HG03342 (cell line): ENCODE results near the gene E2F4.

ENCODE experiments used
- ATAC-seq: cut with Tn5 transposase; IDR thresholded peaks from one replicate; pipeline ENCODE4 v1.9.1; 2021; ENCODE audit warnings: mild to moderate bottlenecking, moderate library complexity; ENCODE audit not compliant: unreplicated experiment

Gene E2F4

DNA sequence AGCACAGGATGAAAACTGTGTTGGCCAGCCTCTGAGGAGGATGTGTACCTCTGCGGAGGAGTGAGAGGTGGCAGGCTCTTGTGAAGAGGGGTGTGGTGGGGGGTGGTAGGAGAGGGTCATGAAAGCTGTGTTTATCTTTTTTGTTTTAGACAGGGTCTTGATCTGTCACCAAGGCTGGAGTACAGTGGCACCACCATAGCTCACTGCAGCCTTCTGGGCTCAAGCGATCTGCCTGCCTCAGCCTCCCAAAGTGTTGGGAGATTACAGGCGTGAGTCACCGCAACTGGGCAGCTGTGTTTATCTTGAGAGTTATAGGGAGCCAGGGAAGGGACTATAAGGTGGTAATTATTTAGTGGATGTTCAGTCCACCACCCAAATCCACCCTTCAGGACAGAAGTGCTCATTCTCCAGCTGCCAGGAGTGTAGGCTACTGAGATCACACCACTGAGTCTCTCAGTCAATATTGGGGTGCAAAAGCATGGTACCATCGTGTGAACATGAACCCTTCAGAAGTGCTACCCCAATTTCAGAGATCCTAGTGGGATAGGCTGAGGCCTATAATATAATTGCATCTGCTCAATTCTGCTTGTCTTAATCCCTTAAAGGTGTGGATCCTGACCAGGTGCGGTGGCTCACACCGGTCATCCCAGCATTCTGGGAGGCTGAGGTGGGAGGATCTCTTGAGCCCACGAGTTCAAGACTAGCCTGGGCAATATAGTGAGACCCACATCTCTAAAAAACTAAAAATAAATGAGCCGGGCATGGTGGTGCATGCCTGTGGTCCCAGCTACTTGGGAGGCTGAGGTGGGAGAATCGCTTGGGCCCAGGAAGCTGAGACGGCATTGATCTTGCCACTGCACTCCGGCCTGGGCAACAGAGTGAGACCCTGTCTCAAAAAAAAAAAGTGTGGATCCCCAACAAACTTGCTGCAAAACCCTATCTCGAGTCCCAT lies 1.2 kb upstream of the E2F4 start:
- no peak for ATAC-seq

DNA sequence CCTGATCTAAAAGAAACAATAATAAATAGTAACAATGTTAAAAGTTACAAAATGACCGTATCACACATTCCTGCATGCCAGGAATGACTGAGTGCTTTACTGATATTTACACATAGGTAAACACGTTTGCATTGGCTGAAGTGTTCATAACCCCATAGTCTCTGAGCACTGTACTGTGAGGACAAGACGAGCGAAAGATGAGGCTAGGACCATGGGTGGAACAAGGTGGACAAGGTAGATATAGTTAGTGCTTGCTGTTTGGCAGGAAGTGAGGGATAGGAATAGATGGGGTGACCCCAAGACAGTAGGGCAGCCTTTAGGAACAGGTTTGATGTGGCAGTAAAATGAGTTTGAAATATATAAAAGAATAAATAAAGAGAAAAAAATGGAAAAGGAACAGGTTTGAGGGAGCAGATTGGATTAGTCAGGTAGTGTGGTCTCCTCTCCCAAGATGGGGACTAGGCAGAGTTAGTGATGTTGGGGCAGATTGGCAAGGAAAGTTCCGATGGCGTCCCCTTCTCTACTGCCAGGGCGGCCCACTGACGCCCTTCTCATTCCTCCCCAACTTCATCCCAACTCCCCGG lies 452 bp upstream of the E2F4 start:
- no peak for ATAC-seq

DNA sequence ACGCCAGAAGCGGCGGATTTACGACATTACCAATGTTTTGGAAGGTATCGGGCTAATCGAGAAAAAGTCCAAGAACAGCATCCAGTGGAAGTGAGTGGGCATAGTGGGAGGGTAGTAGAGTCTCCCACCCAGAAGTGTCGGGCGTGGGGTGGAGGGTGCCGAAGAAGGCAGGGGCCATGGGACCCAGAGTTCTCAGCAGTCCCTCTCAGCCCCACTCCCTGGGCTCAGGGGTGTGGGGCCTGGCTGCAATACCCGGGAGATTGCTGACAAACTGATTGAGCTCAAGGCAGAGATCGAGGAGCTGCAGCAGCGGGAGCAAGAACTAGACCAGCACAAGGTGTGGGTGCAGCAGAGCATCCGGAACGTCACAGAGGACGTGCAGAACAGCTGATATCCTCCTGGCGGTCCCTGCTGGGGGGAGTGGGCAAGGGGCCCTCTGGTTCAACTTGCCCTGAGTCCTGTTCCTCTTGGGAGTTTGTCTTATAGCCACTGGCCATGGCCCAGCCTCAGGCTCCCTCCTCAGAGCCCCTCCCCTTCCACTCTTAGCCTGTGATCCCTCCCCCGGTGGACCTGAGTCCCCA lies 916 bp downstream of the E2F4 start:
- ATAC-seq, result no peak

DNA sequence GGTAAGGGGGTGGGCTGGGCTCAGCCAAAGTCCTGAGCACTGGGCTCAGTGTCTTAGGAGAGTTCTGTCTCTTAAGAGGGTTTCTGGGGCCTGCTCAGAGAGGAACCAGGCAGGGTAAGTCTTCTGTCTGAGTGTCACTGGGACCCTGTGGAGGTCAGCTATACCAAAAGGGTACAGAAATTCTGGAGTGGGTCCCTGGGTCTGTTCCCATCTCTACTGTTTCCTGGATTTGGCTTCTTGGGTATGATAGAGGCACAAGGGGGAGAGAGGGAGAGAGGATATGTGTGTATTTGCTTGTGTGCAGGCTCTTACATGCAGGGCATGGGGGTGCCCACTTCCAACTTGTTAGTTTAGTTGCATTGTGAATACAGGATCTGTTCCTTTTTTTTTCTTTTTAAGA lies 1.6 kb downstream of the E2F4 start:
- ATAC-seq, result no peak

DNA sequence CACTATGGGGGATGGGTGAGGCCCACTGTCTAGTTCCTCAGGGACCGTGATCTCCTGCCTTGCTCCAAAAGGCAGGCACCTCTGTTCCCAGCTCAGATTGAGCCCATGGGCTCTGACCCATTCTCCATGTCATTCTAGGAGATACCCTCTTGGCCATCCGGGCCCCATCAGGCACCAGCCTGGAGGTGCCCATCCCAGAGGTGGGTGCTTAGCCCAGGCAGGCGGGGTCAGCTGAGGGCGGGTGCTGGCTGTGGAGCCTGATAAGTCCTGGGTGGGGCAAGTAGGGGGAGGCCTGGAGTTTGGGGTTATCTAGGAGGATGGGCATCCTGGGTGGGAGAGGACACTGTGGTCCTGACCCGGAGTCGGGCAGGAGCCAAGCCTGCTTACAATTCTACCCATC lies 2.3 kb downstream of the E2F4 start:
- ATAC-seq, result no peak

DNA sequence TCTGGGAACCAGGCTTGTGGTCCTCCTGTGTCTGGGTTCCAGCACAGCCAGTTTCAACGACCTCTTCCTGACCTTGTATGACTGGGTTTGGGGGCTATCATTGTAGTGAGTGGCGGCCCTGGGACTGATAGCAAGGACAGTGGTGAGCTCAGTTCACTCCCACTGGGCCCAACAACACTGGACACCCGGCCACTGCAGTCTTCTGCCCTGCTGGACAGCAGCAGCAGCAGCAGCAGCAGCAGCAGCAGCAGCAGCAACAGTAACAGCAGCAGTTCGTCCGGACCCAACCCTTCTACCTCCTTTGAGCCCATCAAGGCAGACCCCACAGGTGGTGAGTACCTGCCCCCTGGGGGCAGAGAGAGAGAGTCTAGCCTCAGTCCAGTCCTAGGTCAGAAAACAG lies 3.7 kb downstream of the E2F4 start:
- no peak for ATAC-seq

DNA sequence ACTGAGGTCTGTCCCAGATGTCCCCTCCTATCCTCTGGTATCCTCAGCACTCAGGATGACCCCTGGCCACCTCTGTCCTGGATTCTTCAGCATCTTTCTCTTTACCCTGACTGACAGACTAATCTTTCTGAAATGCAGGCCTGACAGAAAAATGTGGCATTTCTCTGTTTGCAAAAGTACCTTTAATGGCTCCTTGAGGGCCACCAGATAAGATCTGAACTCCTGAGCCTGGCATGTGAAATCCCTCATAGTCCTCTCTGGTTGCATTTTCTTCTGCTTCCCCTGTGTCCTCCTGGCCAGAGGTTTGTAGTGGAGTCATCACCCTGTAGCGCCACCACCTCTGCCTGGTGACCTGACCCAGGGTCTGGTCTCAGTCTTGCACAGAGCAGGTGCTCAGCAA lies 4.9 kb downstream of the E2F4 start:
- ATAC-seq, result no peak

DNA sequence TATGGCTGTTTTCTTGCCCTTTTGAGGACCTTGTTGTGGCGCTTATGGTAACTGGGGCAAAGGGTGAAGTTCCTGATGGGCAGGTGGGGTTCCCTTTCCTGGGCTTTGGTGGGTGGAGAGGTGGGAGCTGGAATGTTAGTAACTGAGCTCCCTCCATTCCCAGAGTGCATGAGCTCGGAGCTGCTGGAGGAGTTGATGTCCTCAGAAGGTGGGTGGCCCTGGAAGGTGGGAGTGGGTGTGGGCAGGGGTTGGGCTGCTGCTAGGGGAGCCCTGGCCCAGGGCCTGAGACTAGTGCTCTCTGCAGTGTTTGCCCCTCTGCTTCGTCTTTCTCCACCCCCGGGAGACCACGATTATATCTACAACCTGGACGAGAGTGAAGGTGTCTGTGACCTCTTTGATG lies 5.7 kb downstream of the E2F4 start:
- ATAC-seq, result no peak

DNA sequence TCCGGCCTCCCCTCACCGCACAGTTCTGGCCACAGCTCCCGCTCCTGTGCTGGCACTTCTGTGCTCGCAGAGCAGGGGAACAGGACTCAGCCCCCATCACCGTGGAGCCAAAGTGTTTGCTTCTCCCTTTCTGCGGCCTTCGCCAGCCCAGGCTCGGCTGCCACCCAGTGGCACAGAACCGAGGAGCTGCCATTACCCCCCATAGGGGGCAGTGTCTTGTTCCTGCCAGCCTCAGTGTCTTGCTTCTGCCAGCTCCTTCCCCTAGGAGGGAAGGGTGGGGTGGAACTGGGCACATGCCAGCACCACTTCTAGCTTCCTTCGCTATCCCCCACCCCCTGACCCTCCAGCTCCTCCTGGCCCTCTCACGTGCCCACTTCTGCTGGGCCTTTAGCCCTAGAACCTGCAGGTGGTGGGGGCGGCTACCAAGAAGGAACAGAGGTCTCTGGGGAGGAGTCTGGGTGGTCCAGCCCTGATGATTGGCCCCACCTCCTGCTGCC lies 6.3 kb downstream of the E2F4 start:
- no peak for ATAC-seq

DNA sequence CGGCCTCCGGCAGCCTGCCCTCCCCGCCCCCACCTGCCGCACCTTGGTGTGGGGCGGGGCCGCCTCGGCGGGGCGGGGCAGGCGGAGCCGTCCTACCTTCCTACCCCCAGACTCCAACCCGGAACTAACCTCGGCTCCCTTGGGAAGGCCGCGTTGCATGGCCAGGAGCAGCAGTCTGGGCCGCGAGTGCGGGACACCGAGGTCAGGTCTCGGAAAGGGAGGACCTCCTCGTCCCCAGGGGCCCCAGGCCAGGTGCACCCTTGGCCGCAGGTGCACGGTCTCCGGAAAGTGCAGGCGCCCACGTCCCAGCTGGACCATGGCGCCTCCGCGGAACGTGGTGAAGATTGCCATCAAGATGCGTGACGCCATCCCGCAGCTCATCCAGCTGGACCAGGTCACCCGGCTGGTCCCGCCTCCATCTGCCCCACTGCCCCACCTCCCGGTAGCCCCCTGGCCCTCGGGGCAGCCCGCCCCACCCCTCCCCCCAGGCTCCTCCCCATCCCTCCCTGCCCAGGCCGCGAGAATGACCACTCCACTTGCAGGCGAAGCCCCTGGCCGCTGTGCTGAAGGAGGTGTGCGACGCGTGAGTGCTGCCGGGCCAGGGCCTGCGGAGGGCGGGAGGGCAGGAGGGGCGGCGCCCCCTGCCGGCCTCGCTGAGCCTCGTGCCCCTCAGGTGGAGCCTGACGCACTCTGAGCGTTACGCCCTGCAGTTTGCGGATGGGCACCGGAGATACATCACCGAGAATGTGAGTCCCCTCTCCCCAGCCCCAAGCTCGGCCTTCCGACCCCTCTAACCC lies 7.3 kb downstream of the E2F4 start, which contains the start of gene ELMO3:
Gene ELMO3, plus strand, starts transcription at position 121 of the 797 bp plus-strand sequence. Its CDS starts 196 bp downstream, at position 317.
- no peak for ATAC-seq

DNA sequence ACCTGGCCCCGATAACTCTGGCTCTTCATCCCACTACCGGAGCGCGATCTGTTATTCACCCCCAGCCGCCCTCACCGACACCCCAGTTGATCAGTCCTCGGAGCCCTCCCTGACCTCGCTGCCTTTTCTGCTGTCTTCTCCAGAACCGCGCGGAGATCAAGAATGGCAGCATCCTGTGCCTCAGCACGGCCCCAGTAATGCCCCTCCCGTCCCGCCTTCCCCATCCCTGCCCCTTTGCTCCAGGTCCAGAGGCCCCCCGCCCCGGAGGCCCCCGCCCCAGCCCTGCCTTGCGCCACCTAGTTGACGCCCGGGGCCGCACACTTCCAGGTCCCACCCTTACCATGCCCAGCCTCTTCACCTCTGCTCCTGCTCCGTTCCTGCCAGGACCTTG lies 7.8 kb downstream of the E2F4 start:
- ATAC-seq, result no peak

DNA sequence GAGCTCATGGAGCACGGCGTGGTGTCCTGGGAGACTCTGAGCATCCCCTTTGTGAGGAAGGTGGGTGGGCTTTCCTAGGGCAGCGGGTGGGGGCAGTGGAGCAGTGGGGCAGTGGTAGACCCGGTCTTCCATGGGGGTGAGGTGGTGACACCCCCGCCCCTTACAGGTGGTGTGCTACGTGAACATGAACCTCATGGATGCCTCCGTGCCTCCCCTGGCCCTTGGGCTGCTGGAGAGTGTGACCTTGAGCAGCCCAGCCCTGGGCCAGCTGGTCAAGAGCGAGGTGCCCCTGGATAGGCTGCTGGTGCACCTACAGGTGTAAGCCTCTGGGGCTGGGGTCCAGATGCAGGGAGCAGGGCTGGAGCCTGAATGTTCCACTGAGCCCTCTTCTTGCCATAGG lies 8.5 kb downstream of the E2F4 start:
- ATAC-seq, result no peak

DNA sequence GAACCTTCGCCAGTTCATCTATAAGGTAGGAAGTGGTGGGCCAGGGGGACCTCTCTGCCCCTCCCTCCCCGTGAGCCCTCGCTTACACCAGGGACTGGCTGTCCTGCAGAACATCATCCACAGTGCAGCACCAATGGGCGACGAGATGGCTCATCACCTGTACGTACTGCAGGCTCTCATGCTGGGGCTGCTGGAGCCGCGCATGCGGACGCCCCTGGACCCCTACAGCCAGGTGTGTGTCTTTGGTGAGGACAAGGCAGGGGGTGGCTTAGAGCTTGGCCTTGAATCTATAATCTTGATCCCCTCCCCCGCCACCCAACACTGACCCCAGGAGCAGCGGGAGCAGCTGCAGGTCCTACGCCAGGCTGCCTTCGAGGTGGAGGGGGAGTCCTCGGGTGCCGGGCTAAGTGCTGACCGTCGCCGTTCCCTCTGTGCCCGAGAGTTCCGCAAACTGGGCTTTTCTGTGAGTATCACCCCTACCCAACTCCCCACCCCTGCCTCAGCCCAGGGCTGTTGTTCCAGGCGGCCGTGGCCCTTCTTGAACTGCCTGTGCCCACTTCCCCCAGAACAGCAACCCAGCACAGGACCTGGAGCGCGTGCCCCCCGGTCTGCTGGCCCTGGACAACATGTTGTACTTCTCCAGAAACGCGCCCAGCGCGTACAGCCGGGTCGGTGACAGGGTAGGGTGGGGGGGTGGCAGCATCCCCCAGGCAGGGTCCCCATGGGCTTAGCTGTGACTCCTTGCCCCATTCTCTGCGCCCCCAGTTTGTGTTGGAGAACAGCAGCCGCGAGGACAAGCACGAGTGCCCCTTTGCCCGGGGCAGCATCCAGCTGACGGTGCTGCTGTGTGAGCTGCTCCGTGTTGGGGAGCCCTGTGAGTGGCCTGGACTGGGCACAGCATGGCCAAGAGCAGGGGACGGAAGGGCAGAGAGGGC lies 9.7 kb downstream of the E2F4 start:
- no peak for ATAC-seq

DNA sequence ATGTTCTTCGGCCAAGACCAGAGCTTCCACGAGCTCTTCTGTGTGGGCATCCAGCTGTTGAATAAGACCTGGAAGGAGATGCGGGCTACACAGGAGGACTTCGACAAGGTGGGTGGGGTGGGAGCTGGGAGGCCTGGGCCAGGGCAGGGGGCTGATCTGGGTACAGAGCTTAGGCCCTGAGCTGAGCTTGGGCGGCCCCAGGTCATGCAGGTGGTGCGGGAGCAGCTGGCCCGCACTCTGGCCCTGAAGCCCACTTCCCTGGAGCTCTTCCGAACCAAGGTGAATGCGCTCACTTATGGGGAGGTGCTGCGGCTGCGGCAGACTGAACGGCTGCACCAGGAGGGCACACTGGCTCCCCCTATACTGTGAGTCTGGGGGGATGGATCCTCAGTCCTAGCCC lies 10.5 kb downstream of the E2F4 start:
- no peak for ATAC-seq

DNA sequence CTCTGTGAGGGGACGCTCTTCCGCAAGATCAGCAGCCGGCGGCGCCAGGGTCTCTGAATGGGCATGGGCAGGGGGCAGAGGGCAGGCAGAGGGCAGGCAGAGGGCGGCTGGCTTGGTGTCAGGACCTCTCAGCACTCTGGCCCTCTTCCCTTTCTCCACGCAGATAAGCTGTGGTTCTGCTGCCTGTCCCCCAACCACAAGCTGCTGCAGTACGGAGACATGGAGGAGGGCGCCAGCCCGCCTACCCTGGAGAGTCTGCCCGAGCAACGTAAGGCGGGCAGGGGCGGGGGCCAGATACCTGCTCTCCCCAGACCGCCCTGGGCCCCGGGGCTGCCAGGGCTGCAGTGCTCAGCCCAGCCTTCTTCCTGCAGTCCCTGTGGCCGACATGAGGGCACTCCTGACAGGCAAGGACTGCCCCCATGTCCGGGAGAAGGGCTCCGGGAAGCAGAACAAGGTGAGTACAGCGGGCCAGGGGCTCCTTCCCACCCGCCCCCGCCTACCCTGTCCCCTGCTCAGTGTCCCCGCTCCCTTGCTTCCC lies 11.1 kb downstream of the E2F4 start:
- ATAC-seq, result no peak

DNA sequence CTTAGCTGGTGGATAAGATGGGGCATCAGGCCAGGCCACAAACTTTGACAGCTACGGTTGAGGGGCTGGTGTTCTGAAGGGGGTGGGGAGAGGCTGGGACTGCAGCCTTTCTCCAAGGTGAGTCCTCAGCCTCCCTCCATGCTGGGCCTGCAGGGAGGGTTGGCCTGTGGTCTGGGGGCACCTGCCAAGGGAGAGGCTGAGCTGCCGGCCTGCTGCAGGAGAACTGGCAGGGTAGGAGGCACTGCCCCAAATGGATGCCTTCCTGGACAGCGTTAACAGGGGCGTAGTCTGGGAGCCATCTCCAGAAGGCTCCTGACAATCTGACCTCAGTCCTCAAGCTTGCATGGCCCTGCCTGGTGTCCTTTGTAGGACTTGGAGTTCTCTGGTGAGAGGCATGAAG lies 12.1 kb downstream of the E2F4 start:
- no peak for ATAC-seq

DNA sequence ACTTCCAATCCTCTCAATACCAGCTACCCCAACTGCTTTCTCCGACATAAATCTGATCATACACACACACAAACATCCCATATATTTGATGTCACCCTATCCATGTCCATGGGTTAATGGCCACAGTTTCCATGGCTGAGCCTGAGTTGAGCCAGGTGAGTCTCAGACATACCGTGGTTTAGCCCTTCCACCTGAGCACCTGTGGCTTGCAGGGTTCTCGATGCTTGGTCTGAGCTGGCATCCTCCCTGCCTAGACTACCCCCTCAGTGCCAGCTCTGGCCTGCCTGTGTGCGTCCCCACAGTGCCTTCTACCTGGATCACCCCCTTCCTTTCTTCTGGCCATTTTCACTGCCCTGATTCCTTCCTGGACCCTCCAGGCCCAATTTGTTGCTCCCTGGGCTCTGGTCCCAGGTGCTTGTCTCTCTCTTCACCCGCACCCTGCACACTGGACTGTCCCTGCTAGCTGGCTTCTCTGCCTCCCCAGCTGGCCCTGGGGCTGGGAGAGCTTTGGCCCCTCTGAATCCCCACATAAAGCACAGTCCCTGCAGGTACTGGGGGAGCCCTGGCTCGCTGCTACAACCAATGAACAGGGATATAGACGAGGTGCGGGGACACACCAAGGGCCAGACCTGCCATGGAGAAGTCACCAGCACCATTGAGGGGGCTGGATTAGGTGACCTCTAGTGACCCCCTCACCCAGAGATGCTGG lies 14.3 kb downstream of the E2F4 start:
- ATAC-seq, result no peak

DNA sequence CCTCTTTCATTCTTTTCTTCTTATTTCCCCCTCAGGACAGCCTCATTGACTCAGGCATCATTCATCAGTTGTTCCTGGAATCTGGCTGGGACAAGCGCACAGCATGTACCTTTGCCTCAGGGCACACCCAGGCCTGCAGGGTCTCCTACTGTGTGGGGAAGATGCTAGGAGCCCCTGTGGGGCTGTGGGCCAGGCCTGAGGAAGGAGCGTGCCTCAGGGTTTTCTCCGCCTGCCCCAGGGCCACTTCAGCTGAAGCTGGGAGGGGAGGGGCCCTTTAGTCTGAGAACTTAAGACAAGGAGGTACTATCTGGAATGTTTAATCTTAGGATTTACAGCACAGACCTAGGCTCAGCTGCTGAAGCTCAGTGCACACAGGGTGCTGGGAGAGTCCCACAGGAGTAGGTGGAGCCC lies 14.9 kb downstream of the E2F4 start:
- no peak for ATAC-seq
